ENCODE measurements around the gene BEGAIN.

Gene BEGAIN

DNA sequence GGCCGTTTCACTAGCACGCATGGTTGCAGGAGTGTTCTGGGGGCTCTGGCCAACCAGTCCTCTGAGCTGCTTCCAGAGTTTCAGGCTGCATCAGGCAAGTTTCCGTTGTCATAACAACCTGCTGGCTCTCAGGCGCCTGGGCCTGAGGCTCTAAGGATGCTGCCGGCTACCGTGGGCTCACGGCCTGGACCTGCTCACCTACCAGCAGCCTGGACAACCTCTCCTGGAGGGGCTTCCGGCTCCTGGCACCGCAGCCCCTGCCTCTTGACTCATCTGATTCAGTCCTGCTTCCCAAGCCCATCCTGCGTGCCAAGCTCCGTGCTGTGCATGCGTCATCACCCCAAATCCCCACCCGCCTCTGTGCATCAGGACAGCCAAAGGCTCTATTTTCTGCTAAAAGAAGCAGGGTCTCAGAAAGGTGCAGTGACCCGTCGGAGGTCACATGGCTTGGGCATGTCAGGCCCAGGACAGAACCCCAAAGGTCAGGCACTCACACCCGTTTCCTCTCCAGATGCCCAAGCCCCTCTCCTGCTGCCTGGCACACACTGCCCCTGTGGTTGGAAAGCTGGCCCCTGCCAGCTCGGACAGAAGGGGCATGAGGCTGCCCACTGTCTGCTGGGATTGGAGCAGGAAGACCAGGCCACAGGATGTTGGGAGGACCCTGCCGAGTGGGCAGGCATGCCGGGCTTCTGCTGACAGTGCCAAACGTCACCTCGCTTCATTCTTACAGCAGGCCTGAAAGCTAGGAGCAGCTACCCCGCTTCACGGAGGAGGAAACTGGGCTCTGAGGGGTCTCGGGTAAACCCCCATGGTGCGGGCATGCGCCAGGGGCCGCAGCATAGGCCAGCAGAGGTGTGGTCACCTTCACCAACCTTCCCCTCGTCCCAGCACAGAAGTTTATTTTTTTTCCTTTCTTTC is 5.7 kb downstream of the BEGAIN start:
- DNase-seq (ENCODE audit: low spot score), result no peak

DNA sequence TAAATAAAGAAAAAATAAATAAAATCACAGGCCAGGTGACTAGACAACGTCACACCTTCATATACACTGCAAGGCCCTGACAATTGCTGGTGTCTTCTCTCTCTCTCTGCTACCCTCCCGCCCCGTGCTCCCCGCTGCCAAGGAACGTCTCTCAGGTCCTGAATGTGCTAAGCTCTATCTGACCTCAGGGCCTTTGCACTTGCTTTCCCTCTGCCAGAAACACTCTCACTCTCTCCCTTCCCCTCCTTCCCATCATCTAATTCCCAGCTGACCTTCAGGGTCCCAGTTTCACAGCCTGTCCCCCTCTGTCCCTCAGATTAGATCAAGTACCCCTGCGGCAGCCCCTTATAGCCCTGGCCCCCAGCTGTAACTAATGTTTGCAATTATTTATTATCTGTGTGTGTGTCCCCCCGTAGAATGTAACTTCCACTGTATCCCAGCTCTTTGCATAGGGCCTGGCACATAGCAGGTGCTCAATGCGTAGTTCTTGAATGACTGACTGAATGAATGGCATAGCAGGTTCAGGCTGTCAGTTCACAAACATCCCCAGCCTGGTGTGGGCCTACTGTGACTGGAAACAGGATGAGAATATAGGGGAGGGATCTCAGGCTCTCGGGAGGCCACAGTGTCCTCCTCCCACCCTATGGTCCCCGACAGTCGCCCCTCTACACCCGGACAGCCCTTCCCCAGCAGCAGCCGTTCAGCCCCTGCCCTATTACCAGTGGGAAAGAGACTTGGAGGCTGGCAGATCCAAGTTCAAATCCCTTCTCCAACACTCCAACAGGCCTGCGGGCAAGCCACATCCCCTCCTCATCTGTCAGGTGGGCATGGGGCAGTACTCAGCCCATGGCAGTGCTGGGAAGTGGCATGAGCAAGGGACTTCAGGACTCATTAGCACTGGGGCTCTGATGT is 6.6 kb downstream of the BEGAIN start:
- no peak for DNase-seq (ENCODE audit: low spot score)

GRCh38 chr14:100578552-100578951 is 8.7 kb downstream of the BEGAIN start:
- no peak for DNase-seq (ENCODE audit: low spot score)

GRCh38 chr14:100577986-100578431 is 9.2 kb downstream of the BEGAIN start:
- DNase-seq (ENCODE audit: low spot score), result no peak

GRCh38 chr14:100577321-100577985 is 9.8 kb downstream of the BEGAIN start:
- no peak for DNase-seq (ENCODE audit: low spot score)

DNA sequence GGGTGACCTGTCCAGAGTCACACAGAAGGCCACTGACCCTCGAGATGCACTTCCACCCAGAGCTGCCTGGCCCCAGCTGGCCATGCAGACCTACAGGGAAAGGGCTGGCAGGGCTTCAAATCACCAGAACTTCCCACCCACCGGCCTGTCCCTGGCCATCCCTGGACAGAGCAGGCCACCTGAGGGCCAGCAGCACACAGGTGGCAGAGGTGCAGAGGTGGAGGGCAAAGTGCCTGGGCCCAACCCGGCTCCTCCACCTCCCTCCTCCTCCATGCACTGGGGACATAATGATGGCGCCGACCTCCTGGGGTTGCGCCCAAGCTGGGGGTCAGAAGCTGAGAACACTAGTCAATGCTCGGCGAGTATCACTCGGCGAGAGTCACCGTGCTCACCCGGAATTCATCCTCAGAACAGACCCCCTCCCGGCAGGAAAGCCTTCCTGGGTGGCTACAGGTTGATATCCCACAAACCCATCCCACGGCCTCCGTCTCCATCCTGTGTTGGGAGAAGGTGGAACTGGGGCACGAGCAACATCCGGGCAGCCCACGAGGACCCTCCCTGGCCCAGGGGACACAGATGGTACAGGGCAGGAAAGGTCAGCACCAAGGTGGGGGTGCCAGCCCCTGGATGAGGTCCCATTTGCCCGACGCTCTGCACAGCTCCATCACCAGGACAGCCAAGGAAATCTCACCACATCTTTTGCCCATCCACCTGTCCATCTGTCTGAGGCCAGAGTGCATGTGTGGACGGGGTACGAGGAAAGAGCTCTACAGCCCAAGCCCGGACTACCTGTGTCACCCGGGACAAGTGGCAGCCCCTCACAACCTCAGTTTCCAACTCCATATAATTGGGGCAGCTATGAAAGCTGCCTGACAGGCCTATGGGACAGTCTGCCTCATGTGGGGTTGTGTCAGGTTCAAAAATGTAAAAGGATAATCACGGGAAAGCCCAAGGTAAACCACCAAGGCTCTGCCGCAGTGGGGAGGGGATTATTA is 10.8 kb downstream of the BEGAIN start:
- no peak for DNase-seq (ENCODE audit: low spot score)

GRCh38 chr14:100575266-100575995 is 11.8 kb downstream of the BEGAIN start:
- DNase-seq (ENCODE audit: low spot score), result no peak

GRCh38 chr14:100574642-100575031 is 12.6 kb downstream of the BEGAIN start:
- no peak for DNase-seq (ENCODE audit: low spot score)

GRCh38 chr14:100573757-100574641 is 13.2 kb downstream of the BEGAIN start:
- no peak for DNase-seq (ENCODE audit: low spot score)

DNA sequence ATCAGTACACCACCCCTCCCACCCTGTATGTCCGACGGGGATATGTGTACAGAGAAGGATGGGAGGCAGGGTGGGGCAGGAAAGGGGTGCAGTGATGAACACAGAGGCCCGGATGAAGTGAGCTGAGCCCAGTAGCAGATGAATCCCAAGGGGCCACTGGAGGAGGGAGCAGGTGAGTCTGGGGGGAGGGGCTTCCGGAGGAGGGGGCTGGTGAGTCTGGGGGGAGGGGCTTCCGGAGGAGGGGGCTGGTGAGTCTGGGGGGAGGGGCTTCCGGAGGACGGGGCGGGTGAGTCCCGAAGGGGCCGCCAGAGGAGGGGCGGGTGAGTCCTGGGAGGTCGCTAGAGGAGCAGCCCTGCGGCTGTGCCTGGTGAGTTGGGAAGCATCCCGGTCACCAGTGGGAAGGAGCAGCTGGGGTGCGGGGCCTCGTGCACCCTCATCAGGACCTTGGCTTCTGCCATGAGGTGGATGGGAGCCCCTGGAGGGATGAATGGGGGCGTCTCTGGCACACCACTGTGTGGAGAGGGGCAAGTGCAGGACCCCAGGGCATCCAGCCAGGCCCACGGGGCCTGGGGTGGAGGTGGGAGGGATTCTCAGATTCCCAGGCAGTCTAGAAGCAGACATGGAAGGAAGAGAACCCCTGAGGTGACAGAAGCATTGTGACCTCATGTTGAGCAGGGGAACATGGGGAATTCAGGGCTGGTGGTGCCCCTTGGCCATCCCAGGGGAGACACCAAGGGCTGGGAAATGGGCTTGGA is 14.0 kb downstream of the BEGAIN start:
- DNase-seq (ENCODE audit: low spot score), result no peak

- DNase-seq (ENCODE audit: low spot score), result no peak
Observed at GRCh38 chr14:100572543-100572942, 14.7 kb downstream of the BEGAIN start.

DNA sequence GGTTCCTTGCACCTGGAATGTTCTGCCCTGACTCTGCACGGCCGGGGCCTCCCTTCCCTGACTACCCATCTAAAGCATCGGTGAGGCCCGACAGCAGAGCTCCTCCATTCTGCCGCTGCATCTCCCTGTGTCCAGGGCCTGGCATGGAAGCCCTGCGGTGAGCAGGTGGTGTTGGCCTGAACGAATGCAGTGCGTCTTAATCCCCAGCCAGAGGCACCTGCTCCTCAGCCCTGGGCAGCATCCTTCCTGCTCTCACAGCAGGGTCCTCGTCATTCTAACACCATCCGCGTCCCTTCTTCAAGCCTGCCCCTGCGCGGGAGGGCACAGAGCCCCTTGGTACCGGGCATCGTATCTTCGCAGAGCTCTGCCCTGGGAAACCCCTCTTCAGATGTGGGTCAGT is 15.4 kb downstream of the BEGAIN start:
- DNase-seq (ENCODE audit: low spot score), result no peak

- no peak for DNase-seq (ENCODE audit: low spot score)
Observed at GRCh38 chr14:100570726-100571454, 16.3 kb downstream of the BEGAIN start.

DNA sequence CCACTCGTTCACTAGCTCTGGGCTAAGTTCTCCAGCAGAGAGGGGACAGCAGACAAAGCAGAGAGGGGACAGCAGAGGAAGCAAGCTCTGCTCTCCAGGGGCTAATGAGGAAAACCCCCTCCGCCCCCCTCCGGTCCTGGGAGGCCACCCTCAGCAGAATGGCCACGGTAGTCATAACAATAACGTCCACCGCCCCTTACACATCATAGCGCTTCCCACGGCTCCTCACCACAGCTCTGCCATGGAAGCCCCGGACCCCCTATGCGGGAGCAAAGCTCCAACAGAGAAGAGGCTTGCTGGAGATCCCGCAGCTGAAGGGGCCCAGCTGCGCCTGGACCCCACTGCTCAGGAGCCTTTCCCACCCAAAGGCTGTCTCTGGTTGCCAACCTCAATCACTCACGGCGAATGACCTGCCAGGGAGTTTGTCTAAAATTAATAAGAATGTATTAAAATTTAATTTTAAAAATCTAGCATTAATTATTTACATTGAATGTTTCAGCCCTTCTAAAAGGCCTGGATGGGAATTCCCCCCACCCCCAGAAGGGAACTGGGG is 17.4 kb downstream of the BEGAIN start:
- no peak for DNase-seq (ENCODE audit: low spot score)

DNA sequence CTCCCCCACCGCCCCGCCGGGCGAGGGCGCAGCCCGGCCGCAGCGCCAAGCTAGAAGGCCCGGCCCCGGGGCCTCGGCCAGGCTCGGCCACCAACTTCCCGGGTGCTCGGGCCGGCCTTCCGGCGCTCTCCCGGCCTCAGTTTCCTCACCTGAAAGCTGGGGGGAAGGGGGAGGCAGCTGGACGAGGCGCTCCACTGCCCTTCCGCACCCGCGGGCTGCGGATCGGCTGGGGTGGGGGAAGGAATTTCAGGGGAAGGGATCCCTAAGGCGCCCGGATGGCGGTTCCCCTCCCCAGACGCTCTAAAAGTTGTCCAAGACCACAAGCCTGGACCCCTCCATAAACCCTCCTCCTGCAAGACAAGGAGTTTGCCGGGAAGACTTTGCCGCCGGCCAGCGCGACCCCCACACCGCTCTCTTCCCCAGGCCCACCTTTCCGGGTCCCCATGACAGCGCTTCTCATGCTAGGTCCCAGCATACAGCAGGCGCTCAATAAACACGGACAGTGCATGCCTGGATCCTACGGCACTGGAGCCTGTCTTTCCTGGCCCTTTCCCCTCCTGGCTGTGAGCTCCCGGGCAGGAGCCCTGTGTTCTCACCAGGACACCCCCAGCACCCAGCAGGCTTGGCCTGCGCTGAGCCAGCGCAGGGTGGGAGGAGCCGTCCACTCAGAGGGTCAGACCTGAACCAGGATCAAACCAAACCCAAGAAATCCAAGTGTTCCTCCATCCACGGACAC is 18.1 kb downstream of the BEGAIN start:
- DNase-seq (ENCODE audit: low spot score), result no peak

DNA sequence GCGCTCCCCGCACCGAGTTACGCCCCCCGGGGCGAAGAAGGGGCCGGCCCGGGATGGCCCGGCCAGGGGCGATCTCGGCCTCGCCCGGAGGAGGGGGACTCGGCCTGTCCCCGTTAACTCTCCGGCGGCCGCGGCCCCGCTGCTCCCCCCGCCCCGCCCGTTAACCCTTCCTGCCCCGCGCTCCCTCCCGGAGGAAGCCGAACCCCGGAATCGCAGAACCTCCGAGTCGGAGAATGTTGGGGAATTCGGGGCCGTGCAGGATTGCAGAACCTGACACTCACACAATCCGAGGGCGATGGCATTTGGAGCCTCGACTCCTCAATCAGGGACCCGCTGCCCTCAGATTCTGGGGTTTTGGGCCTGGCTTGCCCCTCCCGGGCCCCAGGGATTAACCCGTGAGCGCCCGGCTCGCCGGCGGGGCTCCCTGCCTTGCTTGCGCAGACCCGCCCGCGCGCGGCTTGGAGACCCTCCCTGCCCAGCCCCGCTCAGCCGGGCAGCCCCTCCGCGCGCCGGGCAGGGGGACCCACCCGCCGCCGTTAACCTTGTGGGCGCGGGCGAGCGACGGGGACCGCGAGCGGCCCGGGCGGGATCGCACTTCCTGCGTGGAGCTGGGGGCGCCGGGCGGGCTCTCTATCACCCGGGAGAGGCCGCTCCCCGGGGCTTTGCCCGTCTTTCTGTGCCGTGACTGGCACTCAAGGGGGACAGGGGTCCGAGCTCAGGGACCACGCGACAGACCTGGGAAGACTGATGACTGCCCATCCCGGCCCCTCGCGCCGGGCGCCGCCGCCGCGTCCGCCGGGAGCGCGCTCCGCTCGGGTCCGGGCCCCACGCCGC is 18.8 kb downstream of the BEGAIN start:
- DNase-seq (ENCODE audit: low spot score), result no peak

Measured in NAMALWA (cell line).